NCI-H510A (cell line): Measurements from ENCODE around the gene SYNRG.

Experiments used
- DNase-seq: peaks from one replicate; lab custom pipeline; 2025; lab: John Stamatoyannopoulos, UW

Gene SYNRG

DNA sequence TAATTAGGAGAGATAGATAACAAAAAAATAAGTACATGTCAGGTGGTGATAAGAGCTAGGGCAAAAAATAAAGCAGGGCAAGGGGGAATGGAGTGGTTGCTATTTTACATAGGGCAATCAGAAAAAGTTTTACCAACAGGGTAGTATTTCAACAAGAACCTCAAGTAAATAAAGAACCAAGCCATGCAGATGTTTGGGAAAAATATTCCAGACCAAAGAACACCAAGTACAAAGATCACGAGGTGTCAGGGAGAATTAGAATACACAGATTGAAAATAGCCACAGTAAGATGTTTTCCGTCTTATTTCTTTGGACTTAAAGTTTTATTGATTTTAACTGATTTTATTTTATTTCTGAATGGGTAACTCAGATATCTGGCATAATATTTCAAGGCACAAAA lies 11.1 kb downstream of the SYNRG start:
- DNase-seq: no peak

DNA sequence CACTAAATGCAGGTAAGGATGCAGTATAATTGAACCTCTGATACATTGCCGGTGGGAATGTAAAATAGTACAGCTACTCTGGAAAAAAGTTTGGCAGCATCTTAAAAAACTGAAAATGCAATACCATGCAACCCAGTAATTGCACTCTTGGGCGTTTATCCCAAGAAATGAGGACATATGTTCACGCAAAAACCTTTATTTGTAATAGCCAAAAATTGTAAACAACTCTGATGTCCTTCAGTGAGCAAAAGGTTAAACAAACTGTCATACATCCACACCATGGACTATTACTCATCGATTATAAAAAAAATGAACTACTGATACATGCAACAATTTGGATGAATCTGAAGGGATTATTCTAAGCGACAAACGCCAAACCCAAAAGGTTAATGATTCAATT lies 16.9 kb downstream of the SYNRG start:
- no peak for DNase-seq

DNA sequence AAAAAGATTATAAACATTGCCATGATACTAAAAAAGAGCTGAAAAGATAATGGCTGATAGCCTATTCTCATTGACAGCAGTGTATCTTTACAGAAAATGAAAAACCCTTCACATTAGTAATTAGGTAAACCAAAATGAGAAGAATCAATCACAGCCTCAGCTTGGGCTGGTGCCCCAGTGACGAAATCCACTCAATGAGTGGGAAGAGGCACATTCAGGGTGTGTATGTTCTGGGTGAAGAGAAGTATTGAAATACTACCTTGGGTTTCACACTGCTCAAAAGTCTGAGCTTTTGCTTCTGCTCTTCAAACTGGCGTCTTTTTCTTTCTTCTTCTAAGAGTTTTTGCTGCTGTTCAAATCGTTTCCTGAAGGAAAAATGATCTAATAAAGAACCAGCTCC lies 24.2 kb downstream of the SYNRG start:
- no peak for DNase-seq

DNA sequence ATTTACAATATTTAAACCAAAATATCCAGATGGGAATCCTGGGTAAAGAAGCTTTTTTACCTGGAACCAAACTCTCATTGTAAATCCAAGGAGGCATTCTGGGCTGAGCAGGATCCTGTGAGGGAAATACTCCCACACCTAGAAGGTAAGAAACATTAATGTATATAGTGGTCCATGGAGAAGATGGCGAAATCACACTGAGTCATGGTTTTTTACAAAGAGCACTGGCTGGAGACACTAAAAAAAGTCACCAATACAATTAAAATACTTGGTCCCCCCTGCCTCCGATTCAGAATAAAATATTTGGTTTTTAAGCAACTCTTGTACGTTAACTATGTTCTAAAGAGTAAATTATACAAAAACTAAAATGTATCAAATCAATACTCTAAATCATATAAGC lies 32.9 kb downstream of the SYNRG start:
- no peak for DNase-seq

DNA sequence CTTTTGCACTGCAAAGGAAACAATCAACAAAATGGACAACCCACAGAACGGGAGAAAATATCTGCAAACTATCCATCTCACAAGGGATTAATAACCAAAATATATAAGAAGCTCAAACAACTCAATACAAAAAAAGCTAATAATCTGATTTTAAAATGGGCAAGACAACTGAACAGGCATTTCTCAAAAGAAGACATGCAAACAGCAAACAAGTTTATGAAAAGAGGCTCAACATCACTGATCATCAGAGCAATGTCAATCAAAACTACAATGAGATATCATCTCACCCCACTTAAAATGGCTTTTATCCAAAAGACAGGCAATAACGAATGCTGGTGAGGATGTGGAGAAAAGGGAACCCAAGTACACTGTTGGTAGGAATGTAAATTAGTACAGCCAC lies 34.8 kb downstream of the SYNRG start:
- DNase-seq: no peak

DNA sequence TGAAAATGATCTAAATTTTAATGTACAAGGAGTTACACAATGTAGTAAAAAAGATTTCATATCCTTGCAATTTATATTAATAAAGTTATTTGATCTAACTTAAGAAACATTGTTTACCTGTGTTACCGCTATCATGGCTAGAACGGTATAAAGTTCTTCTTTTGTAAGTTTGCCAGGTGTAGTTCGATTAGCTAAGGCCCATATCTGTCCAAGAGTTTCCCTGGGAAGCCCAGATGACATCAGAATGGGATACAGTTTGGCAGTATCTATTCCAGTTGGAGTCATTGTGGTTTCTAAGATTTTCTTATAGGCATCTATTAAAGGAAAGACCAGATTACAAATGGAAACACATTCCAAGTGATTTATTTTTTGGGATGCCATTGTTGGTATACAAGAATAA lies 37.5 kb downstream of the SYNRG start:
- DNase-seq: no peak

DNA sequence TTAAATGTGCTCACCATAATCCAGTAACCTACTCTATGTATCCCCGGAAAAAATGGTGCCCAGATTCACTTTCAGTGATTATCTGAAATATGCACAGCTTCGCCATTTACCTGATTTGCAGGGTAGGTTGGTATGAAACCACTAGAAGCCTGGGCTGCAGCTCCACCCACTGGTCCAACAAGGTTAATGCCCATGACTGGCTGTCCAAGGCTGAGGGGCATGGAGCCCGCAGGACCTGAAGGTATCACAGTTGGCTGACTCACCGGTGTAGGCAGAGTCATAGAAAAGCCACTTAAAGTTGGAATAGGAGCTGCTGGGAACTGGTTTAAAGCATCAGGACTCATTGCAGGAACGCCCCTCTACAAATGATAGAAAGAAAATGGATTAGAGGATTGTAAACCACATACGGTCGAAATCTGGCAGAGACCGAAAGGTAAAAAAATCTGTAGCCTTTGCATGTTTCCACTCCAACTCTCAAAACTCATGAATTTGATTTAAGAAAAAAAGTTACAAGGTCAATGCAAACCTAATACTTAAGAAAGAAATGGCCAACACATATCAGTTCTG lies 38.6 kb downstream of the SYNRG start:
- DNase-seq: peak; percentile 12

DNA sequence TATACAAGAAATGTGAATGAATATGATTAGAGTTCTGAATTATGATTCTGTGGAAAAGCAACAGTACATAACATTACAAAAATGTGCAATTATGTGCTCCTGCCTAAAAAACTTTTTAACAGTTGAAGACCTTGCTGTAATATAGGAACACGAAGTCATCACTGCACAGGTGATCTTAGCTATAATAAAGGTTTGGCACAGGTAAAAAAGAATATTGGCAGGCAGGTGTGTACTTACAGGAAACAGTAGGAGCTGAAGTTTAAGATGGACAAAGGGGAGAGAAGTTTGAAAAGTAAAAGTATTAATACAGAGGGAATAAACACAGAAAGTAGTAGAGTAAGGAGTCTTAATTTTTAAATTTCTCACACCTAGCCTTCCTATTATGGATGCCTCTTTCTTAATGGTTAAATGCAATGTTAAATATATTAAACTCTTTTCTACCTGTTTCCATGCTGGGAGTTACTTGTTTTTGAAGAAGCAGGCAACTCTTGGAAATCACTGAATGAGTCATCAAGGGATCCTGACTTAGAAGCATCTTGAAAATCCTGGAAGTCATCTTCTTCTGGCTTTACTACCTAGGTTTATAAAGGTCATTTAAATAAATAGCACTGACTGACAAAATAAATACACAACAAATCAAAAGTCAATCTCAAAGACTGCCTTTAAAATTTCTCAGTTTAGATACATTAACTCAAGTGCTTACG lies 40.7 kb downstream of the SYNRG start:
- DNase-seq: no peak

DNA sequence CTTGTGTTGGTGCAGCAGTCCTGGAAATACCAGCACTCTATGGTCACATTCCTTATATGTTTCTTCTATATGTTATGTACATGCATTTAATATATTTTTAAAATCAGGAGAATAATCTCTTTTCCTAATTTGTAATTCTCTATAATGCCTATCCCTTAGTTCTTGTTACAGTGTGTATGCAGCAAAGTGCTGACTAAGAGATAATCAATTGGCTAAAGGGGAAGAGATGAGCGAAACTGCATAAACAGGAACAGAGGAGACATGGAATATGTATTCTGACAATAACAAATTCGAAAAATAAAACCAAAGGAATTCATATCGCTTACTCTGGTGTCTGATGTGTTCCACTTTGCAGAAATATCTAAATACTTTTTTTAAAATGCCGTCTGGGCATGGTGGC lies 41.7 kb downstream of the SYNRG start:
- no peak for DNase-seq

DNA sequence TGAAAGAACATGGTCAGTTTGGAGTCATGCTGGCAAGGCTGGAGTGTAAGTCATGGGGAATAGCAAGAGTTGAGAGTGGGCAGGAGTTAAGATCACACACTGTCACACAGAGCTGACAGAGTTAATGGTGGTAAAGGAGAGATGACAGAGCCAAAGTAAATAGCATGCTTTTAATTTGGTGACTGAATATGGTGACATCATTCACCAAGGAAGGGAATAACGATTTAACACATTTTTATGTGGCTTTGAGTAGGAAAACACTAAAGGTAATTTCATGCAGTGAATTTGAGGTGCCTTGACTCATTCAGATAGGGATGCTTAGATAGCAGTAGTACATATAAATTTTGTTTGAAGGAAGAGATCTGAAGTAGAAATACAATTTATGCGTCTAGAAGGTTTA lies 42.1 kb downstream of the SYNRG start:
- no peak for DNase-seq

DNA sequence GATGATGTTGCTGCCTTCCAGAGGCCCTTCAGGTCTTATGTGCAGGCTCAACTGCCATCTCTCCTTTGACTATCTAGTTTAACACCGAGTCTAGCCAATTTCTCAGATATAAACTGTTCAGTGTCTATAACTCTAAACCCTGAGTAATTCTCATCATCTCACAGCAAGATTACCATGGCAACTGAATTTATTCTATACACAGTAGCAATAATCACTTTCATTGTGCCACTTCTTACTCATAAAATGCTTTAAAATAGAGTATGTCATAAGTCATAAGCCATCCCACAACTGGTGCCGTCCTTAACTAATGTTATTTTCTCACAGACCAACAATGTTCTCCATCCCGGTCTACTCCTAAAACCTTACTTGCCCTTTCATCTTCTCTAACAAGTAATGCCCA lies 45.0 kb downstream of the SYNRG start:
- no peak for DNase-seq

DNA sequence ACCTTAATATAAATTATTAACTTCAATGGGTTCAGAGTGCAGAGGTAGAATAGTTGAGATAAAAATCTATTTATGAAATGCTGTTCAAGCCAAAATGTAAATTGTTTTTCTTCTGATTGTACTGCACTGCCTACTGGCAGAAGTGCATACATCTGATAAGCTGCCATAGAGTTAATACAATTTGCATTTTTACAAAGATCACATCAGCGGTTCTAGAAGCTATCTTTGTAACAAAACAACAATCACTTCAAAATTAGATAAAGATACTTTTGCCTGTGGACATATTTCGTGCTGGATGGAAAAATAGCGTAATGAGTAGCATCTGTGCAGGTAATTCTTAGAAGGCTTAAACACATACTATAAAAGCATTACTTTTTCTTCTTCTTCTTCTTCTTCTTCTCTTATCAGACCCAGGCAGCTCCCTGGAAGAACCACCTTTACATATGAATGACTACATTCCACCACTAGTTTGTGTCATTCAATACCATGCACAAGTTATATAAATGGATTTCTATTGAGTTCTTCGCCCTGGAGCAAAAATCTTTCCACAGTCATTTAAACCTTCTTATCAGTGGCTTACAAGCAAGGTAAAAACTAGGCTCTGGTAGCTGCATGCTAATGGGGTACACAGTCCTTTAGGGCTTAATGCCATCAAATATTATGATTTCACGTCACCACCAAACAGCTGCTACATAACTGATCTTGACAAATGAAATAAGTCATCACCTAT lies 47.0 kb downstream of the SYNRG start:
- no peak for DNase-seq

DNA sequence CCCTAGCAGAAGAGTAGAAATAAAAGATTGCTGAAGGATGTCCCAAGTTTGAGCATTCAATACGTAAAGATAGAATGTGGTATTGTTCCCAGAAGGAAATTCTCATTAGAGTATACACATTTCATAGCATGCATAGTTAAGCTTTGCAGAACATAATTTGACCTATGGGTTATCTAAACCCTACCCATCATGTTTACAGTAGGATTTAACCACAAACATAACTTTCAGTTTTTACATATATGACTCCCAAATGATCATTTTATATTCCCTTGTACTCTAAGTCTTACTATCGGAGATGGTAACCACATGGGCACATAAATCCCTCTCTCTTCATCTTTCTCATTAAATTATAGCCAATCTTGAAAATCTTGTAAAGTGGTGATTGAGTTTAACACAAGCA lies 50.9 kb downstream of the SYNRG start:
- no peak for DNase-seq

DNA sequence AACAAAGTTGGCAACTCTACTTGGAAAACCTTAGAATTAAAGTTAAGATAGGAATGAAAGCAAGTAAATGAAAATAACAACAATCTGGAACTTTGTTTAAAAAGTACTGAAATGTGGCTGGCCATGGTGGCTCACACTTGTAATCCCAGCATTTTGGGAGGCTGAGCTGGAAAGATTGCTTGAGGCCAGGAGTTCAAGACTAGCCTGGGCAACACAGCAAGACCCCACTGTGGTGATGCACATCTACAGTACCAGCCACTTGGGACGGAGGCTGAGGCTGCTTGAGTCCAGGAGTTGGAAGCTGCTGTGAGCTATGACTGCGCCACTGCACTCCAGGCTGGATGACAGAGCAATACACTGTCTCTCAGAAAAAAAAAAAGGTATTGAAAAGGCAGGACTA lies 51.7 kb downstream of the SYNRG start:
- no peak for DNase-seq

DNA sequence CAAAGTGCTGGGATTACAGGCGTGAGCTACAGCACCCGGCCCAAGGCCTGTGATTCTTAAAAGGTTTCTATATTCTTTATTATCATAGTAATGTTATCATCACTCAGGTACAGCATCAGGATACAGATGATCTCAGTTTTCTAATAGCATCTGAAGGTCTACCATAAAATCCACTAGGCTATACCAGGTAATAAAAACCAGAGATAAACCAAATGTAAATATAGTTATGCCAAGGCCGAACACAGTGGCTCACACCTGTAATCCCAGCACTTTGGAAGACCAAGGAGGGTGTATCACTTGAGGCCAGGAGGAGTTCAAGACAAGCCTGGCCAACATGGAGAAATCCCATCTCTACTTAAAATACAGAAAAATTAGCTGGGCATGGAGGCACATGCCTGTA lies 53.8 kb downstream of the SYNRG start:
- DNase-seq: no peak

DNA sequence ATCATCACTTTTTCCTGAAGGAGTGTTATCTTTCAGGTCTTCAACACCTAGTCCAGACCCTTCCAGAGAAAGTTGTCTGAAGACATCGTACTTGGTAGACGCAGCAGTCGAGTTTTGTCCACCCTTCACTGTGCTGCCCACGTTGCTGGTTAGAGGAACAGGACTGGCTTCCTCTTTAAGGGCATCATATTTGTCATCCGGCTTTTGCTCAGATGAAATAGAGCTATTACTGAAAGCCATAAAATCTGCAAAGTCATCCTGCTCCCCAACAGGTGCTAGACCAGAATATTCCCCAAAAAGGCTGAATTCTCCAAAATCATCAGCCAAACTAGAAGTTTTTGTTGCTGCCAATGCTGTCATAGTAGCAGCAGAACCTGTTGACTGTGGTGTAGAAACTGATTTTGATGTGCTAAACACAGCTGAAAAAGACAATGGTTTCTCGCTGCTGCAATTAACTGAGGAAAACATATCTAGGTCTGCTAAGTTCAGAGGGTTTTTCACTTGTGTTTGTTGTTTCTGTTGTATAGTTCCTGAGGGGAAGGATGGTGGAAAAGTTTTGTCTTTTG lies 55.7 kb downstream of the SYNRG start:
- no peak for DNase-seq

DNA sequence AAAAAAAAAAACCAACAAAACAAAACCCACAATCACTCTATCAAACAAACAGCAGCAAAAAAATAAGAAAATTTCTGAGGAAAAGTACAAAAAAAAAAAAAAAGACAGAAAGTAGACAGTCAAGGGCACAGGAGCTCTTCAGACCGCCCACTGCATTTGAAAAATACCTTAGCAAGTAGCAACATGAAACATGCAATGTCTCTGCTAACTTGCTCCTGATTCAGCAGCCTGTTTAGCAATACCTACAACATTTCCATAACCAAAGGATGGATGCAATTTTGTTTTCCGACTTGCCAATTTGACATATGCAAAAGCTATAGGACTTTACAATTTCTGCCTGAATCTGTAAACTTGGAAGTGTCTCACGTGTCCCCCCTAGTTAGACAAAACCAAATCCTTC lies 57.4 kb downstream of the SYNRG start:
- no peak for DNase-seq

DNA sequence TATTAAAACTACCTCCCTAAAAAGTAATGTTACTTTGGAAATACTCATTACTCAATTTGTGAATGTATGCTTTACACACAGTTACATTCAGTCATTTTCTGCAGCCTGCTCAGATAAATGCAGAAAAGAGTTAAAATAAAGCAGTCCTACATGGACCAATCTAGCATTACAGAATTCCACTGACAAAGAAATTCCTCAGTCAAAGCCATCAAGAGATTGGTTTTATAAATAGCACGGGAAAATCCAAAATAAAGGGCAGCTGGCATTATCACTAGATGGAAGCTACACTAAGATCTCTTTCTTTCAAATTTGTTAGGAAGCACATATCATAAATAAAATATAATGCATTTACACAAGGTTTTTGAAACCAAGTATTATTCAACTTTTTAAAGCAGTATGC lies 61.2 kb downstream of the SYNRG start:
- DNase-seq: no peak

DNA sequence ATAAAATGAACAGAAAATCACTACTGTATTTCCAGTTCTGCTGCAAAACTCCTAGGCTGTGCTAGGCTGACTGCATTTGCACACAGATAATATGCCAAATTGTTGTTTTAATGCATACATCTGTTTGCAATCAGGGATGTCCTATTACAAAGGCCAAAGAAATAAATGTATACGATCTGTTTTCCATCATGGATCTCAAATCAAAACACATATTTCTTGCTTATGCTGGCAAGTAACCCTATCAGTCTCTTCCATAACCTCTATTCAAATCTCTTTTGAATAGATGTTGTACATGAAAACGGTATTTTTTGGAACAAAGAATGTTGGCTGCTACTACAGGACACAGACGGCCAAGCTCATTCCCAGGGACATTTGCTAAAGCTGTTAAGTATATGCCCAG lies 62.9 kb downstream of the SYNRG start:
- DNase-seq: no peak

DNA sequence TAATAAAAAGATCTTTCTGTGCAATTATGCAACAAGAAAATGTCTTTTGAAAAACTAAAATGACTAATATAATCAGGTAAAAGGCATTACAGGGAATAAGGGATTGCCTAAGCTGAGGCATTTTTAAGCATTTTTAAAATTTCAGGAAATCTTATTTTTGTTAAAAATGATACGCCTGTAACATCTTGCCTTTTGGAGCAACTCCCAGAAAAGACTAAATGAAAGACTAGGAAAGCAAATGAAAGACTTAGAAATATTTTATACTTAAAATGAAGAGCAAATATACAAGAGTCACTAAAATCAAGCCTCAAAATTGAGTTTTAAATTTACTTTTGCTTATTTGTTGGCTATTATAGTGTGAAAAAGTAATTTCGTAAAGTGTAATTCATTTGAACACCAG lies 63.7 kb downstream of the SYNRG start:
- DNase-seq: no peak

DNA sequence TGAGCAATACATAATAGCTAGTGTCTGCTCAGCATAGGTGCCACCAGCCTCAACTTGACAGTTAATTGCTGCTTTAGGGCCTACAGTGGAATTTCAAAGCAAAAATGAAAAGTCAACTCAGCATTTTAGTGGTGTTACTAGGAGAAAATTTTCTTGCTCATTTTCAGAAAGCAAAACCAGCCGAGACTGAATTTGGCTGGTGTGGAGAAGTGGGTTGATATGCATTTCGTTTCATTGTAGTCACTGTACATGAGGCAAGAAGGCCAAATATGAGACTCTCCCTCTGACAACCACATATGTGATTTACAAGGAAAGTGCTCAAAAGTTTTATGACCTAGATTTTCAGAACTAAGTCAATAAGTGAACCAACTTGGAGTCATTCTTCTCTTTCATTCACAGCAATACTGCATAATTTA lies 65.6 kb downstream of the SYNRG start:
- no peak for DNase-seq

DNA sequence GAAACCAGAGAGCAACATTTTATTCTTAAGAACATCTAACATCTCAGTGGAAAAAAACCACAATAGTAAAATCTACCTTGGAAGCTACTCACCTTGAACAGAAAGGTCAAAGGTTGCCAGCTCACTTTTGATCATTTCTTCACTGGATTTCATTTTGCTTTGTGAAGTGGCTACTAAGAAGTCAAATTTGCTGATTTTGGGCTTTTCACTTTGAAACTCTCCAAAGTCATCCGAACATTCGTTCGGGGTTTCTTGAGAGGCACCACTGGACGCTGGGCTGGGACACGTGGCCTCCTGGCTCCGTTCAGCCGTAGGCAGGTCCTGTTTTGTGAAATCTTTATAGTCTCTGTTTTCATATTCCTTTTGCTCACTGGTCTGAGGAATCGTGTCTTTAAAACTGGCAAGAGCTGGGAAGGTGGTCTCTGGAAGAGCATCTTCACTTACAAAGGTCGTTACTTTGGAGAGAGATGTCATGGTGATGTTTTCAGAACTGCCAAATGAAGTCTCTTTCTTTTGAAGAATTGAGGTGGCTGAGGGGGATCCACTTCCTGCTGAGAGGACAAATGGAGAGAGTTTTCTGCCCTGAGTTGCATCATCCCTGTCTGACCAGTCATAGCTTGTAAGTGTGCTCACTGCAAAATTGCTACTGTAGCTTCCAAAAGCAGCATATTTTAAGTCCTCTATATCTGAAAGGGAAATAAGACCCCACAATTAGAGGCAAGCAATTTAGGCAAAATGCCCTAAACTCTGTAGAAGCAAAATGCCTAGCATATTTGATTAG lies 67.1 kb downstream of the SYNRG start:
- no peak for DNase-seq
